GM18526 (cell line): ENCODE results near the gene PRAMEF7.
"Not testable (repeated sequence)": the region's sequence is repeated elsewhere in the genome, so short reads cannot be mapped to it uniquely, and the experiment has no call there.

Experiments
- POLR2A ChIP-seq: IDR thresholded peaks from 3 replicates; pipeline ENCODE4 v1.6.1; 2011; ENCODE audit not compliant: insufficient read length; ENCODE audit errors: extremely low read depth

PRAMEF7 gene

DNA sequence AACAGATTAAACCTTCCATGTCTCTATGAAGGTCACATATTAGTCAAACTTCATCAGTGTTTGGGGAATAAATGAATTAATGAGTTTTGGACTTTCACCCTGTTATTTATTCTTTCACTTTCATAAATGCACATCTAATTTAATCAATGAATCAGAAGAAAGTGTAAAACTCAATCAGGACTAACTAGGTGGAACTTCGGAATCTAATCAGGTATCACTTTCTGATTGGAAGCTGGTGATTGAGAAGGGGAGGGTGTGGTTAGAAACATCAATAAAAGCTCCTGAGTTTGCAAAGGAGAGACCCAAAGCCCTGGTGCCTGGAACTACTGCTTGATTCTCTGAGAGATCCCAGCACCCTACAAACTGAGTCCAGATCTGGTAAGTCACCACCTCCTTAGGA lies at the start of gene PRAMEF7:
Gene PRAMEF7 (plus strand): TSS at position 301 of the 400 bp plus-strand sequence. CDS start 1,083 bp downstream, outside the sequence.
- TF ChIP-seq POLR2A, result not testable (repeated sequence)

DNA sequence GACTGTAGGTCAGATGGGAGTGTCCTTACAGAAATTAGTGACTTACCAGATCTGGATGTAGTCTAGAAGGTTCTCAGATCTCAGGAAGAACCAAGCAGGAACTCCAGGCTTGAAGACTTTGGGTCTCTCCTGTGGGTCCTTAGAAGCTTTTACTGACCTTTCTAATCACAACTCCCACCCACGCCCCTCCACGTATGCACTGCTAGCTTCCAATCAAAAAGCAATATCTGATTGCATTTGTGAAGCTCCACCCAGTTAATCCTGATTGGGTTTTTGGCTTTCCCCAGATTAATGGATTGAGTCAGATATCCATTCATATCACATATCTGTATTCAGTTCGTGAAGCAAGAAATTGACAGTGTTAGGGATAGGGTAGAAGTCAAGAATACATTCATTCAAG lies 30.3 kb upstream of the PRAMEF7 start, which contains the start of gene PRAMEF4:
Gene PRAMEF4 (minus strand): TSS at position 101 of the 400 bp plus-strand sequence. CDS start 2,807 bp downstream, outside the sequence.
- TF ChIP-seq POLR2A, result not testable (repeated sequence)

DNA sequence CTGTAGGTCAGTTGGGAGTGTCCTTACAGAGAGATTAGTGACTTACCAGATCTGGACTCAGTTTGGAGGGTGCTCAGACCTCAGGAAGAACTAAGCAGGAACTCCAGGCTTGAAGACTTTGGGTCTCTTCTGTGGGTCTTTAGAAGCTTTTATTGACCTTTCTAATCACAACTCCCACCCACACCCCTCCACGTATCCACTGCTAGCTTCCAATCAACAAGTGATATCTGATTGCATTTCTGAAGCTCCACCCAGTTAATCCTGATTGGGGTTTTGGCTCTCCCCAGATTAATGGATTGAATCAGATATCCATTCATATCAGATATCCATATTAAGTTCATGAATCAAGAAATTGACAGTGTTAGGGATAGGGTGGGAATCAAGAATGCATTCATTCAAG lies 18.2 kb upstream of the PRAMEF7 start, which contains the start of gene PRAMEF10:
Gene PRAMEF10 (minus strand): TSS at position 101 of the 400 bp plus-strand sequence. CDS start 2,423 bp downstream, outside the sequence.
- TF ChIP-seq POLR2A, result not testable (repeated sequence)

DNA sequence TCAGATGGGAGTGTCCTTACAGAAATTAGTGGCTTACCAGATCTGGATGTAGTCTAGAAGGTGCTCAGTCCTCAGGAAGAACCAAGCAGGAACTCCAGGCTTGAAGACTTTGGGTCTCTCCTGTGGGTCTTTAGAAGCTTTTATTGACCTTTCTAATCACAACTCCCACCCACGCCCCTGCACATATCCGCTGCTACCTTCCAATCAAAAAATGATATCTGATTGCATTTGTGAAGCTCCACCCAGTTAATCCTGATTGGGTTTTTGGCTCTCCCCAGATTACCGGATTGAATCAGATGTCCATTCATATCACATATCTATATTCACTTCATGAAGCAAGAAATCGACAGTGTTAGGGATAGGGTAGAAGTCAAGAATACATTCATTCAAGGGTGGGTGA lies 31.1 kb downstream of the PRAMEF7 start, which contains the start of gene PRAMEF6:
Gene PRAMEF6 (minus strand): TSS at position 101 of the 400 bp plus-strand sequence. CDS start 5,062 bp downstream, outside the sequence.
- TF ChIP-seq POLR2A, result not testable (repeated sequence)
